Femur (tissue), 1 donor: ENCODE data around the gene PORCN.
"Not testable (repeated sequence)": the region's sequence is repeated elsewhere in the genome, so short reads cannot be mapped to it uniquely, and the experiment has no call there.

Experiments
- DNase-seq: peaks from one replicate; pipeline ENCODE4 v3.0.0-alpha.2; 2017

The PORCN gene

GRCh38 chrX:48514126-48514806 is 5.5 kb downstream of the PORCN start:
- no peak for DNase-seq

GRCh38 chrX:48514868-48515460 is 6.2 kb downstream of the PORCN start:
- no peak for DNase-seq

GRCh38 chrX:48515842-48516241 is 7.0 kb downstream of the PORCN start:
- DNase-seq: no peak

- no peak for DNase-seq
Observed at GRCh38 chrX:48516285-48516684, 7.5 kb downstream of the PORCN start.

- no peak for DNase-seq
Observed at GRCh38 chrX:48516987-48517386, 8.2 kb downstream of the PORCN start.

- DNase-seq: not testable (repeated sequence)
Observed at GRCh38 chrX:48519481-48519880, 10.7 kb downstream of the PORCN start.

- DNase-seq: no peak
Observed at GRCh38 chrX:48520455-48520854, 11.7 kb downstream of the PORCN start.

- no peak for DNase-seq
Observed at GRCh38 chrX:48520976-48521352, 12.2 kb downstream of the PORCN start.

- DNase-seq: peak; percentile 92
Observed at GRCh38 chrX:48521353-48522243, 12.8 kb downstream of the PORCN start, which contains the start of gene EBP. TSS of gene EBP (plus strand) at chrX:48521808. CDS start at chrX:48523772, 1,964 bp downstream.

- DNase-seq: no peak
Observed at GRCh38 chrX:48522291-48522690, 13.5 kb downstream of the PORCN start.

- no peak for DNase-seq
Observed at GRCh38 chrX:48523682-48524081, 14.9 kb downstream of the PORCN start.

GRCh38 chrX:48525853-48526252 is 17.1 kb downstream of the PORCN start:
- DNase-seq: not testable (repeated sequence)

GRCh38 chrX:48530736-48531135 is 21.9 kb downstream of the PORCN start:
- DNase-seq: no peak

- no peak for DNase-seq
Observed at GRCh38 chrX:48531358-48531959, 22.7 kb downstream of the PORCN start.

- DNase-seq: no peak
Observed at GRCh38 chrX:48532161-48532560, 23.4 kb downstream of the PORCN start.

- DNase-seq: no peak
Observed at GRCh38 chrX:48533165-48533564, 24.4 kb downstream of the PORCN start.

GRCh38 chrX:48538641-48539344 is 30.0 kb downstream of the PORCN start:
- no peak for DNase-seq

- DNase-seq: peak; percentile 97
Observed at GRCh38 chrX:48539345-48540027, 30.7 kb downstream of the PORCN start, which contains the start of gene TBC1D25. TSS of gene TBC1D25 (plus strand) at chrX:48539714. CDS start at chrX:48539798, 84 bp downstream.

- peak; percentile 59 for DNase-seq
Observed at GRCh38 chrX:48540028-48540375, 31.2 kb downstream of the PORCN start.

GRCh38 chrX:48540480-48540879 is 31.7 kb downstream of the PORCN start:
- DNase-seq: no peak

GRCh38 chrX:48541140-48541814 is 32.5 kb downstream of the PORCN start:
- no peak for DNase-seq
